ENCODE results near the gene CXorf58. TPM values are rescaled to one million over a fixed set of nuclear protein-coding genes. Genes with fewer than 3 reads are reported as not detected.

The CXorf58 gene
- total RNA-seq, 1 experiment from 2014 or later = not detected

DNA sequence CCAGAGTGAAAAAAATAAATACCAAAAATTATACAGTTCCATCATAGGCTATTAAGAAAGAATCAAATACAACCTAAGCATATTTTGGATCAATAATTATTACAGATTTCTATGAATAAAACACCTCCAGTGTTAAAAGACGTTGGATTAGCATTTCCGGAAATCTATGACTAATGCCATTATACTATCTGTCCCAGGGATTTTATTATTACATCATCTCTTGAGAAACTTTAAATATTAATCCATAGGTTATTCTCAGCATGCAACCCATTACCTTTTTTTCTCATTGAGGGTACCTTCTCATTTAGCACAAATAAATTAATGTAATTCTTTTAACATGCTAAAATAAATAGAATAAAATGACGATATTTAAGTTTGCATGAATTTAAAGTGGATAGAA lies 44.6 kb downstream of the CXorf58 start:
- BruUV-seq (replicated peaks) = no TSS peak
- Histone ChIP-seq H3K4me2 (ENCODE audit: low read length) (no peak overlapping the region), H3K4me1 (ENCODE audit: control insufficient read depth in 1 of 2, insufficient read depth in 2 of 2, low read length in 2 of 2) (no peaks in the 10 kb centered on the region), H4K20me1 (ENCODE audit: insufficient read depth) (no peaks in the 10 kb centered on the region), H3K9ac (ENCODE audit: low read length) (no peak overlapping the region), H3K4me3 (replicated peaks in 1 of 2; ENCODE audit: low read depth in 1 of 2, low read length in 2 of 2) (no peak overlapping the region), H3K36me3 (ENCODE audit: control insufficient read depth in 1 of 2, insufficient read depth in 2 of 2, low read length in 2 of 2) (no peaks in the 10 kb centered on the region), H3K27me3 (ENCODE audit: insufficient read depth, low read length) (no peaks in the 10 kb centered on the region), H3K27ac (ENCODE audit: low read depth, low read length) (no peak overlapping the region), H3K9me2 (ENCODE audit: insufficient read depth) (no peaks in the 10 kb centered on the region), H3K9me3 (ENCODE audit: control insufficient read depth in 1 of 2, insufficient read depth in 1 of 2, low read depth in 1 of 2, low read length in 2 of 2) (no peaks in the 10 kb centered on the region), H2AFZ (ENCODE audit: low read depth, low read length, poor library complexity, severe bottlenecking) (no peak overlapping the region), H3K79me2 (ENCODE audit: insufficient read depth, low read length) (no peaks in the 10 kb centered on the region)
- ChIA-PET CTCF (no interaction called here), RAD21 (ENCODE audit: low non-redundant PET in 1 of 2, low total read pairs in 2 of 2, uncharacterized antibody in 2 of 2, unreplicated experiment in 2 of 2) (no interaction called here), POLR2A (no interaction called here)
- intact Hi-C loops (cut with micrococcal nuclease) = no loop called here
- DNase-seq (ENCODE audit: low read depth, low spot score) (no peak), ATAC-seq (no peak)
- TF ChIP-seq, protein P1, sequence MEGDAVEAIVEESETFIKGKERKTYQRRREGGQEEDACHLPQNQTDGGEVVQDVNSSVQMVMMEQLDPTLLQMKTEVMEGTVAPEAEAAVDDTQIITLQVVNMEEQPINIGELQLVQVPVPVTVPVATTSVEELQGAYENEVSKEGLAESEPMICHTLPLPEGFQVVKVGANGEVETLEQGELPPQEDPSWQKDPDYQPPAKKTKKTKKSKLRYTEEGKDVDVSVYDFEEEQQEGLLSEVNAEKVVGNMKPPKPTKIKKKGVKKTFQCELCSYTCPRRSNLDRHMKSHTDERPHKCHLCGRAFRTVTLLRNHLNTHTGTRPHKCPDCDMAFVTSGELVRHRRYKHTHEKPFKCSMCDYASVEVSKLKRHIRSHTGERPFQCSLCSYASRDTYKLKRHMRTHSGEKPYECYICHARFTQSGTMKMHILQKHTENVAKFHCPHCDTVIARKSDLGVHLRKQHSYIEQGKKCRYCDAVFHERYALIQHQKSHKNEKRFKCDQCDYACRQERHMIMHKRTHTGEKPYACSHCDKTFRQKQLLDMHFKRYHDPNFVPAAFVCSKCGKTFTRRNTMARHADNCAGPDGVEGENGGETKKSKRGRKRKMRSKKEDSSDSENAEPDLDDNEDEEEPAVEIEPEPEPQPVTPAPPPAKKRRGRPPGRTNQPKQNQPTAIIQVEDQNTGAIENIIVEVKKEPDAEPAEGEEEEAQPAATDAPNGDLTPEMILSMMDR (IDR thresholded peaks at IDR 0.05 in 2 of 3, conservative IDR thresholded peaks at IDR 0.05 in 1 of 3; ENCODE audit: borderline replicate concordance in 1 of 3, insufficient read depth in 1 of 3, low read depth in 2 of 3, low read length in 2 of 3) = no peak
- no peak for TF ChIP-seq EZH2phosphoT487 (IDR thresholded peaks at IDR 0.05; ENCODE audit: borderline replicate concordance)
- TF ChIP-seq SP1 (IDR thresholded peaks at IDR 0.05; ENCODE audit: low read depth) = no peak
- no peak for TF ChIP-seq ELF1 (IDR thresholded peaks at IDR 0.05; ENCODE audit: borderline replicate concordance, low read depth)
- no peak for TF ChIP-seq EZH2 (IDR thresholded peaks at IDR 0.05)
- TF ChIP-seq, protein P2, sequence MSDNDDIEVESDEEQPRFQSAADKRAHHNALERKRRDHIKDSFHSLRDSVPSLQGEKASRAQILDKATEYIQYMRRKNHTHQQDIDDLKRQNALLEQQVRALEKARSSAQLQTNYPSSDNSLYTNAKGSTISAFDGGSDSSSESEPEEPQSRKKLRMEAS (IDR thresholded peaks at IDR 0.05) = no peak
- TF ChIP-seq SRF (IDR thresholded peaks at IDR 0.05; ENCODE audit: low read depth) = no peak
- TF ChIP-seq FOSL1 (IDR thresholded peaks at IDR 0.05; ENCODE audit: low read depth) = no peak
- no peak for TF ChIP-seq TCF7L2 (IDR thresholded peaks at IDR 0.05; ENCODE audit: borderline replicate concordance, extremely low read depth, insufficient read depth, insufficient read length)
- TF ChIP-seq SIN3A (IDR thresholded peaks at IDR 0.05; ENCODE audit: low read depth) = no peak
- TF ChIP-seq, protein P3, sequence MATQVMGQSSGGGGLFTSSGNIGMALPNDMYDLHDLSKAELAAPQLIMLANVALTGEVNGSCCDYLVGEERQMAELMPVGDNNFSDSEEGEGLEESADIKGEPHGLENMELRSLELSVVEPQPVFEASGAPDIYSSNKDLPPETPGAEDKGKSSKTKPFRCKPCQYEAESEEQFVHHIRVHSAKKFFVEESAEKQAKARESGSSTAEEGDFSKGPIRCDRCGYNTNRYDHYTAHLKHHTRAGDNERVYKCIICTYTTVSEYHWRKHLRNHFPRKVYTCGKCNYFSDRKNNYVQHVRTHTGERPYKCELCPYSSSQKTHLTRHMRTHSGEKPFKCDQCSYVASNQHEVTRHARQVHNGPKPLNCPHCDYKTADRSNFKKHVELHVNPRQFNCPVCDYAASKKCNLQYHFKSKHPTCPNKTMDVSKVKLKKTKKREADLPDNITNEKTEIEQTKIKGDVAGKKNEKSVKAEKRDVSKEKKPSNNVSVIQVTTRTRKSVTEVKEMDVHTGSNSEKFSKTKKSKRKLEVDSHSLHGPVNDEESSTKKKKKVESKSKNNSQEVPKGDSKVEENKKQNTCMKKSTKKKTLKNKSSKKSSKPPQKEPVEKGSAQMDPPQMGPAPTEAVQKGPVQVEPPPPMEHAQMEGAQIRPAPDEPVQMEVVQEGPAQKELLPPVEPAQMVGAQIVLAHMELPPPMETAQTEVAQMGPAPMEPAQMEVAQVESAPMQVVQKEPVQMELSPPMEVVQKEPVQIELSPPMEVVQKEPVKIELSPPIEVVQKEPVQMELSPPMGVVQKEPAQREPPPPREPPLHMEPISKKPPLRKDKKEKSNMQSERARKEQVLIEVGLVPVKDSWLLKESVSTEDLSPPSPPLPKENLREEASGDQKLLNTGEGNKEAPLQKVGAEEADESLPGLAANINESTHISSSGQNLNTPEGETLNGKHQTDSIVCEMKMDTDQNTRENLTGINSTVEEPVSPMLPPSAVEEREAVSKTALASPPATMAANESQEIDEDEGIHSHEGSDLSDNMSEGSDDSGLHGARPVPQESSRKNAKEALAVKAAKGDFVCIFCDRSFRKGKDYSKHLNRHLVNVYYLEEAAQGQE (IDR thresholded peaks at IDR 0.05; ENCODE audit: low read depth) = no peak
- TF ChIP-seq POLR2A (IDR thresholded peaks at IDR 0.05; ENCODE audit: borderline replicate concordance, extremely low read depth, insufficient read depth, insufficient read length) = no peak
- TF ChIP-seq CBX3 (IDR thresholded peaks at IDR 0.05; ENCODE audit: low read depth) = no peak
- TF ChIP-seq, protein P4, sequence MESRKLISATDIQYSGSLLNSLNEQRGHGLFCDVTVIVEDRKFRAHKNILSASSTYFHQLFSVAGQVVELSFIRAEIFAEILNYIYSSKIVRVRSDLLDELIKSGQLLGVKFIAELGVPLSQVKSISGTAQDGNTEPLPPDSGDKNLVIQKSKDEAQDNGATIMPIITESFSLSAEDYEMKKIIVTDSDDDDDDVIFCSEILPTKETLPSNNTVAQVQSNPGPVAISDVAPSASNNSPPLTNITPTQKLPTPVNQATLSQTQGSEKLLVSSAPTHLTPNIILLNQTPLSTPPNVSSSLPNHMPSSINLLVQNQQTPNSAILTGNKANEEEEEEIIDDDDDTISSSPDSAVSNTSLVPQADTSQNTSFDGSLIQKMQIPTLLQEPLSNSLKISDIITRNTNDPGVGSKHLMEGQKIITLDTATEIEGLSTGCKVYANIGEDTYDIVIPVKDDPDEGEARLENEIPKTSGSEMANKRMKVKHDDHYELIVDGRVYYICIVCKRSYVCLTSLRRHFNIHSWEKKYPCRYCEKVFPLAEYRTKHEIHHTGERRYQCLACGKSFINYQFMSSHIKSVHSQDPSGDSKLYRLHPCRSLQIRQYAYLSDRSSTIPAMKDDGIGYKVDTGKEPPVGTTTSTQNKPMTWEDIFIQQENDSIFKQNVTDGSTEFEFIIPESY (IDR thresholded peaks at IDR 0.05; ENCODE audit: extremely low read depth, insufficient replicate concordance, low read length) = no peak
- no peak for TF ChIP-seq YY1 (IDR thresholded peaks at IDR 0.05; ENCODE audit: extremely low read depth, insufficient replicate concordance, low read depth, low read length)
- no peak for TF ChIP-seq ZFX (IDR thresholded peaks at IDR 0.05)
- no peak for TF ChIP-seq ZNF274 (IDR thresholded peaks at IDR 0.05; ENCODE audit: low read depth, low read length)
- TF ChIP-seq CEBPB (IDR thresholded peaks at IDR 0.05; ENCODE audit: low read depth) = no peak

All from HCT116 (cell line).